ENCODE results near the gene CHRNA4. TPM values are rescaled to one million over a fixed set of nuclear protein-coding genes. Genes with fewer than 3 reads are reported as not detected.

Gene CHRNA4
- total and polyA plus RNA-seq, 10 of the 15 experiments (the other 5 are each of a cell fraction or from before 2014, with no cell fraction given), result 0.04 to 0.41 (median 0.06) TPM; not detected in 5

- DNase-seq (ENCODE audit: low read depth, low spot score) (no peak), FAIRE-seq (no peak), ATAC-seq (no peak)
- H3K36me3 ChIP-seq (ENCODE audit: control insufficient read depth in 2 of 2, insufficient read depth in 2 of 2, low read length in 1 of 2), result no peaks in the 10 kb centered on the region
- intact Hi-C loops (cut with micrococcal nuclease; ENCODE audit: unreplicated experiment) (no loop called here), in situ Hi-C loops (cut with MboI) (no loop called here)
- ChIA-PET POLR2A (no interaction called here), RAD21 (ENCODE audit: unreplicated experiment) (no interaction called here), CTCF (interaction anchor here (0.5 to 1.0 kb wide), 2 partner anchors 37 to 39 kb away, joined by 3 read pairs; no protein-coding TSS in a partner anchor), SMC1A (ENCODE audit: uncharacterized antibody, unreplicated experiment) (no interaction called here)
- H3K27ac ChIP-seq (ENCODE audit: control insufficient read depth, insufficient read depth), result no peak overlapping the region
- no peak overlapping the region for H3K4me2 ChIP-seq (ENCODE audit: control insufficient read depth, insufficient read depth)
- H3K4me1 ChIP-seq (ENCODE audit: control insufficient read depth, insufficient read depth, low read length), result no peaks in the 10 kb centered on the region
- no peaks in the 10 kb centered on the region for H4K20me1 ChIP-seq (ENCODE audit: control insufficient read depth, insufficient read depth)
- H3K9me3 ChIP-seq (replicated peaks; ENCODE audit: control insufficient read depth, insufficient read depth, low read length), result no peaks in the 10 kb centered on the region
- WGBS (ENCODE audit: insufficient coverage, insufficient replicate concordance, low lambda C conversion rate, missing lambda C conversion rate), result 75% methylated on average over 59 of the region's 59 CpGs
- BruUV-seq (replicated peaks), result no TSS peak
- no peak overlapping the region for H2AFZ ChIP-seq (ENCODE audit: control insufficient read depth, low read depth, low read length)
- H3K4me3 ChIP-seq, result no peak overlapping the region
- no peak overlapping the region for H3K9ac ChIP-seq (ENCODE audit: control insufficient read depth, insufficient read depth, low read length)
- H3K79me2 ChIP-seq (ENCODE audit: control insufficient read depth, insufficient read depth, low read length), result no peaks in the 10 kb centered on the region
- TF ChIP-seq IRF5 (IDR thresholded peaks at IDR 0.05; ENCODE audit: borderline replicate concordance) (no peak), POLR2A (IDR thresholded peaks at IDR 0.05; ENCODE audit: low read depth, low read length) (no peak), SRF (IDR thresholded peaks at IDR 0.05; ENCODE audit: low read depth in 2 of 2, low read length in 2 of 2) (no peak), MTA2 (IDR thresholded peaks at IDR 0.05; ENCODE audit: low read depth) (no peak), EGR1 (IDR thresholded peaks at IDR 0.05; ENCODE audit: borderline replicate concordance in 1 of 2, low read depth in 2 of 2, low read length in 2 of 2) (no peak), HDAC2 (IDR thresholded peaks at IDR 0.05) (no peak), CEBPB (IDR thresholded peaks at IDR 0.05; ENCODE audit: borderline replicate concordance in 1 of 2, low read depth in 2 of 2, low read length in 2 of 2) (no peak), E4F1 (IDR thresholded peaks at IDR 0.05; ENCODE audit: borderline replicate concordance, partially characterized antibody) (no peak), CTCF (IDR thresholded peaks at IDR 0.05 in 2 of 3, conservative IDR thresholded peaks at IDR 0.05 in 1 of 3; ENCODE audit: control insufficient read depth in 2 of 3, extremely low read depth in 1 of 3, insufficient read depth in 1 of 3, low read depth in 3 of 3, low read length in 3 of 3) (no peak), SMAD1 (IDR thresholded peaks at IDR 0.05; ENCODE audit: low read depth, partially characterized antibody) (no peak), TAF1 (IDR thresholded peaks at IDR 0.05; ENCODE audit: borderline replicate concordance, low read depth, low read length) (no peak), ZNF622 (IDR thresholded peaks at IDR 0.05) (no peak), SUPT20H (IDR thresholded peaks at IDR 0.05; ENCODE audit: borderline replicate concordance, control insufficient read depth, low read depth, low read length) (no peak), BMI1 (IDR thresholded peaks at IDR 0.05; ENCODE audit: borderline replicate concordance) (no peak)
- no peaks in the 10 kb centered on the region for H3K27me3 ChIP-seq (replicated peaks in 1 of 2; ENCODE audit: control insufficient read depth in 2 of 2, insufficient read depth in 2 of 2, low read length in 1 of 2)
Observed at GRCh38 chr20:63342561-63343459, 18.3 kb downstream of the CHRNA4 start.
